GM21786 (cell line): Measurements from ENCODE around the gene JAM3.
"Not testable (repeated sequence)": the region's sequence is repeated elsewhere in the genome, so short reads cannot be mapped to it uniquely, and the experiment has no call there.

ENCODE experiments used
- ATAC-seq: cut with Tn5 transposase; IDR thresholded peaks from one replicate; pipeline ENCODE4 v1.9.1; 2021; ENCODE audit not compliant: unreplicated experiment

The JAM3 gene

DNA sequence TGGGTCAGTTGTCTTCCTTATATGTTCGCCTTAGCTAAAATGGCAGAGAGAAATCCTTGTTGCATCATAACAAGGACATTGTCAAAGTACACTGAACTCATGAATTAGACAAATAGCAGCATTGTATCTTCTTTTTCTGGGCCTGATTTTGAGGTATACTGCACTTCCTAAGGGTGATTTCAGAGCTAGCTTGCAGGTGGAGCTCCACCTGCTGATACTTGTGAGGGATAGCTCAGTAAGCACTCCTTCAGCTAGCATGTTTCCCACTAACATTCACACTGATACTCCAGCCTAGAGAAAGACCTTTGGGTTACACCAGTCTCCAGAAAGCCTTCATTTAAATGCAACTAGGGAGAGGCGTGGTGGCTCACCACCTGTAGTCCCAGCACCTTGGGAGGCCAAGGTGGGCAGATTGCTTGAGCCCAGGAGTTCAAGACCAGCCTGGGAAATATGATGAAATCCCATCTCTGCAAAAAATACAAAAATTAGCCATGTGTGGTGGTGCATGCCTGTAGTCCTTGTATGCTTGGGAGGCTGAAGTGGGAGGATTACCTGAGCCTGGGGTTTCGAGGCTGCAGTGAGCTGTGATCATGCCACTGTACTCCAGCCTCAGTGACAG, 29.8 kb downstream of the JAM3 start:
- no peak for ATAC-seq

DNA sequence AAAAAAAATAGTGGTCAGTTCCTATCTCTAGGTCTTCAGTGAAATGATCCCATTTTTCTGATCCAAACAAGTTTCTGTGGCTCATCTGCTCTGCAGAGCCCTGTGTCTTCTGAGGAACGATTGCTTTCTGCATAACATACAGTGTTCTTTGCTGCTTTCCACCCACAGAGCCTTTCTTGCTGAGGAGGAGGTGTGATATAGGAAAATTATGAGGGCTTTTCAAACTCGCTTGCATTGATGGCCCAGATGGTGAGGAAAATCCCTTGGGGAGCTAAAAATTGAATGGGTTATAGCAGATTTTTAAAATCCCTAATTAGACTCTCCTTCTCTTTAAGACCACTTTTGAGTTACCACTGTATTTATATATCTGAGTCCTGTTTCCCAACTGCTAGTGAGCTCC, 31.3 kb downstream of the JAM3 start:
- ATAC-seq: no peak

DNA sequence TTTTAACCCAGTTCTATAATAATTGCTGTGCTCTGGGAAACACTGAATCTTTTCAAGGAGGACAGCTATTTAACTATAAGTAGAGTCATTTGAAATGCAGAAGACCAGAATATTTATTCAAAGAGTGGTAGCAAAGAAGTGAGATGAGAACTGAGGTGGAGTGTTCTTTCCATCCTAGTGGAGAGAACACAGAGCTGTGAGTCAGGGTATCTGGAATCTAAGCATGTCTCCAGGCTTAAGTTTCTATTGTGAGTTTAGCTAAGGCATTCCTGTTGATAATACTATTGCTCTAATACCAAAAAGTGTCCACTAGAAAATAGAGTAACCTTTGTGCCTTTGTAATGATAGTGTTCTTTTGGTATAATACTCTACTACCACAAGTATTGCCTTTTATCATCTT, 32.4 kb downstream of the JAM3 start:
- no peak for ATAC-seq

DNA sequence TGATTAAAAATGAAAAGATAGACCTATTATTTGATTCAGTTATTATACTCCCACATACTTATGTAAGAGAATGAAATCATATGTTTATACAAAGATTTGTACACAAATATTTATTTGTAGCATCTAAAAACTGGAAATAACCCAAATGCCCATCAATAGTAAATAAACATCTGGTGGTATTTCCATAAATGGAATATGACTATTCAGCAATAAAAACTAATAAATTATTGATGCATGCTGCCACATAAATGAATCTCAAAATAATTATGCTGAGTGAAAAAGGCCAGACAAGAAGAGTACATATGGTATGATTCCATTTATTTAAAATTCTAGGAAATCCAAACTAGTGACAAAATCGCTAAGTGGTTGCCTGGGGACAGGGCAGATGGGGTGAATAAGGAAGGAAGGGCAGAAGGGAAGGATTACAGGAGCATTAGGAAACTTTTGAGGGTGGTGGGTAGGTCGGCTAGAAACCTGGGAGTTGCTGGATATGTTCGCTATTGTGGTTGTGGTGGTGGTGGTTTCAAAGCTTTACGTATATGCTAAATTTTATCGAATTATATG, 41.5 kb downstream of the JAM3 start:
- no peak for ATAC-seq

DNA sequence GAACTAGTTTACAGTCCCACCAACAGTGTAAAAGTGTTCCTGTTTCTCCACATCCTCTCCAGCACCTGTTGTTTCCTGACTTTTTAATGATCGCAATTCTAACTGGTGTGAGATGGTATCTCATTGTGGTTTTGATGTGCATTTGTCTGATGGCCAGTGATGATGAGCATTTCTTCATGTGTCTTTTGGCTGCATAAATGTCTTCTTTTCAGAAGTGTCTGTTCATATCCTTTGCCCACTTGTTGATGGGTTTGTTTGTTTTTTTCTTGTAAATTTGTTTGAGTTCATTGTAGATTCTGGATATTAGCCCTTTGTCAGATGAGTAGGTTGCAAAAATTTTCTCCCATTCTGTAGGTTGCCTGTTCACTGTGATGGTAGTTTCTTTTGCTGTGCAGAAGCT, 44.9 kb downstream of the JAM3 start:
- not testable (repeated sequence) for ATAC-seq

DNA sequence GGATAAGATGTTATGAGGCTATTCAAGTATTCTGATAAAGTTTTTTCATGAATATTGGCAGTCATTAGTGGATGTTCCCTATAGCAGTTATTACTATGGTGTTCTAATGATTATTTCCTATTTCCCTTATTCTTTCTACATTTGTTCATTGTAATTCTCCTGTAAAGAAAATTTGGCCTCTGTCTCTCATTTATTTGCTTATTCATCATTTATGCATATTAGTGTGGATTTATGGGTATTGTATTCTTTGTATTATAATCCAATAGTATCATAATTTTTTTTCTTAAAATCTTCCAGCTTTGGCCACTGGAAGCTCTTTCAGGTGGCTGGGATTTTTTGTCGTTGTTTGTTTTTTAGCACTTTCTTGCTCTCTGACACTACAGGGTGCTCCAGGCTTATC, 47.3 kb downstream of the JAM3 start:
- no peak for ATAC-seq

DNA sequence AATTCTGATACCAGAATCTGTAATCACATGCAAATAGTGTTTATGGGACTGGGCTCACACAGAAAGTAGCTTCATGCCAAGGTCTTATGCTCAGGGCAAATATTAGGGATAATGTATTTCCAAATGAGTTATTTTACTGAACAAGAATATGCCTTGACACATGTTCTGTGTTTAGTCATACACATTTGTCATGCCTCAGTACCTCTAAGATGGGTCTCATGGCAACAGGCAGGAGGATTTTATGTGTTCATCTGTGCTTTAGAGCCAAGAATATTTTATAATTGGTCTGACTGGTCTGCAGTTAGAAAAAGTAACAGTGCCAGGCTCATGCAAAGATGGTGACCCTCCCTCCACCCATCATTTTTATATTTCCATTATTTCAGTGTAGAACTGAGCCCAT, 49.1 kb downstream of the JAM3 start:
- ATAC-seq: no peak

- ATAC-seq: no peak
Observed at GRCh38 chr11:134119094-134119493, 50.2 kb downstream of the JAM3 start.

GRCh38 chr11:134120143-134120850, 51.4 kb downstream of the JAM3 start:
- ATAC-seq: no peak

DNA sequence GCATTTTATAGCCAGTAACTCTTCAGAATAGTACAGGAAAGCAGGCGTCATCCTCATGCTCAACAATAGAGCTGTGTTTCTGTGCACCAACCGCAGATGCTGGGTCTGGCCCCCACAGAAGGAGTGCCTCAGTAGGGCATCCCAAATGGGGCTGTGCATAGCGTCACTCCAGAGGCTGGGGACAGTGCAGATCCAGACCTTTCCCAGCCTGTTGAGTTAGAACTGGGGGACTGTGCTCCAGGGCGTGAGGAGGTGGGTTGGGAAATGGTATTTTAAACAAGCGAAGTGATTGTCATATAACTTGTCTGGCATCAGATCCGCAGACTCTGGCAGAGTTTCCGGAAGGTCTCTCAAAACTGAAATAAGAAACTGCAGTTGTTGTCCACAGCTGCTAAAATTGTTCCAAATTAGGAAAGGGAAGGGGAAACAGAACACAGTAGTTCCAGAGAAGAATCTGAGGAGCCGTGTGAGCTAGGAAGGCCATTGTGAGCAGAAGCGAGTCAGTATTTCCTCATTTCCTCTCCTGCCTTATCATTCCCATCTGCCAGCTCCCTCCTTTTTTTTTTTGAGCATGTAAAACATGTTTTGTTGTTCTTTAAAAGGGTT, 52.2 kb downstream of the JAM3 start:
- ATAC-seq: no peak

- ATAC-seq: no peak
Observed at GRCh38 chr11:134124660-134125451, 56.0 kb downstream of the JAM3 start.

- no peak for ATAC-seq
Observed at GRCh38 chr11:134125507-134125906, 56.6 kb downstream of the JAM3 start.

- no peak for ATAC-seq
Observed at GRCh38 chr11:134126217-134126822, 57.4 kb downstream of the JAM3 start.

DNA sequence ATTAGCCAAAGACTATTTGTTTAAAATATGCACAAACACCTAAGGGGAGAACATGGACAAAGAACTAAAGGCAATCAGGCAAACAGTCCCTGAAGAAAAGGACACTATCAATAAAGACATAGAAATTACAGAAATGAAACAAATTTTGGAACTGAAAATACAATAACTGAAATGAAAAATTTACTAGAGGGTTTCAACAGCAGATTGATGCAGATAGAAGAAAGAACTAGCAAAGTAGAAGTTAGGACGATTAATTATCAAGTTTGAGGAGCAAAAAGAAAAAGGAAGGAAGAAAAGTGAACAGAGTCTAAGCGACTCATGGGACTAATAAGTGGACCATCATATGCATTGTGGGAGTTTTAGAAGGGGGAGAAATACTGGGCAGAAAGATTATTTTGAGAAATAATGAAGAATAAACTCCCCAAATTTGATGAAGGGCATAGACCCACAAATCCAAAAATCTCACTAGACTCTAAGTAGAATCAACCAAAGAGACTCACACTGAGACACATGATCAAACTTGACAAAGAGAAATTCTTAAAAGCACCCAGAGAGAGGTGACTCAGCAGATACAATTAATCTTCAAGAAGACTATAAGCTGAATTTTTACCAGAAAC, 62.9 kb downstream of the JAM3 start:
- ATAC-seq: no peak

- ATAC-seq: no peak
Observed at GRCh38 chr11:134132808-134133207, 63.9 kb downstream of the JAM3 start.

DNA sequence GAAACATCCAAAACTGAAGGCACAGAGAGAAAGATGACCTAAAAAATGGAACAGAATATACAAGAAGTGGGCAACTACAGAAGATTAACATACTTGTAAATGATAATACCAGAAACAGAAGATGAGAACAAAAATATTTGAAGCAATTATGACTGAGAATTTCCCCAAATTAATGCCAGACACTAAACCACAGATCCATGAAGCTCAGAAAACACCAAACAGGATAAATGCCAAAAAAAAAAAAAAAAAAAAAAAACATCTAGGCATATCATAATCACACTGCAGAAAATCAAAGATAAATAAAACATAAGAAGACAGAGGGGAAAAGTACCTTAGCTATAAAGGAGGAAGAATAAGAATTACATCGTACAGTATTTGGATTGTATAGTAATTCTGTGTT, 65.3 kb downstream of the JAM3 start:
- ATAC-seq: no peak

DNA sequence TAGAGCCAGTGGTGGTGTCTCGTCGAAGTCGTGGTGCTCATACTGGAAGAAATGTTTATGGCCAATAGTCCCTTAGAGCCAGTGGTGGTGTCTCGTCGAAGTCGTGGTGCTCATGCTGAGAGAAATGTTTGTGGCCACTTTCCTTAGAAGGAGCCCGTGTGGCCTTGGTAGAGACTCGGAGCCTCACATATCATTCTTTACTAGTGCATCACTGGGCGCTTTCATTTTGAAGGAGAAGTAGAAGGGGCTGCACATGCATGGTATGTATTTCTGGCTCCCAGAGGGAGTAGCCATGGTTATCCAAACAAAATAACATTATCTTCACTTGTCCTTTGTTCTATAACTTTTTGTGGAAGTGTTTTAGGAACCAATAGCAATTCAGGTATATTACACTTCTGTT, 69.5 kb downstream of the JAM3 start:
- no peak for ATAC-seq

DNA sequence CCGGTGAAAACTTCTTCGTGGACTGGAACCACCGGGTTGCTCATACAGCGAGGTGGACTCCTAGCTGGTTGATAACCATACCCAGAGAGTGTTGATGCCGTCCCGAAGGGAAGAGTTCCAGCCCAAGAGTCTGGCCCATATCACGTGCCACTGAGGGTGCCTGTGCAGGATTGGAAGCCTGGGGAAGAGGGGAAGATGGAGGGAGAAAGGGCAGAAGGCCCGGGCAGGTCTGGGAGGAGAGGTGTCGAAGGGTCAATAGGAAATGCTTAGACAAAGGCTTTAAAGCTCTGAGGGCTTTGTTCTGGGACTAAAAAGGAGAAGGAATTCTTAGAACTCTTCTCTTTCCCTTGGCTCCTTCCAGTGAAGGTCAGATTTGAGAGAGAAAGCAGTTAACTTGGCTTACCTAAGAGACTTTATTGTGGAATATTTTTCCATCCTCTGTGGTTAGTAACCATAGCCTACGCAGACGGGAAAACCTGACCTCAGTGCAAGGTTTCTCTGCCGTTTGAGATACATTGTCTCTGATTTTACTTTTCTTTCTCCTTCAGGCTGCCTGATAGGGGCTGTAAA, 70.5 kb downstream of the JAM3 start:
- ATAC-seq: no peak

DNA sequence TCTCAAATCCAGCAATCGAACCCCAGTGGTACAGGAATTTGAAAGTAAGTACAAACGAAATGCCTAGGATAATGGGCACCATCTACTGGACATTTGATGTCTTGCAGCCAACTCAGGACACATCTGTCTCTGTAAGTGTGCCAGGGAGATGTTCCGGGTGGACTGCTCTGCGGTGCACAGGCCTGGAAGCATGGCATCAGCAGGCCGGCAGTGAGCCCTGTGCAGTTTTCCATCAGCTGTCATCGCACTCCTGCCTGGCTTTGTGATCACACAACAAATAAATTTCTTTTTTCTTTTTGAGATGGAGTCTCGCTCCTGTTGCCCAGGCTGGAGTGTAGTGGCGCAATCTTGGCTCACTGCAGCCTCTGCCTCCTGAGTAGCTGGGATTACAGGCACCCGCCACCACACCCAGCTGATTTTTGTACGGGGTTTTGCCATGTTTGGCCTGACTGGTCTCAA, 71.0 kb downstream of the JAM3 start:
- ATAC-seq: peak; percentile 65

DNA sequence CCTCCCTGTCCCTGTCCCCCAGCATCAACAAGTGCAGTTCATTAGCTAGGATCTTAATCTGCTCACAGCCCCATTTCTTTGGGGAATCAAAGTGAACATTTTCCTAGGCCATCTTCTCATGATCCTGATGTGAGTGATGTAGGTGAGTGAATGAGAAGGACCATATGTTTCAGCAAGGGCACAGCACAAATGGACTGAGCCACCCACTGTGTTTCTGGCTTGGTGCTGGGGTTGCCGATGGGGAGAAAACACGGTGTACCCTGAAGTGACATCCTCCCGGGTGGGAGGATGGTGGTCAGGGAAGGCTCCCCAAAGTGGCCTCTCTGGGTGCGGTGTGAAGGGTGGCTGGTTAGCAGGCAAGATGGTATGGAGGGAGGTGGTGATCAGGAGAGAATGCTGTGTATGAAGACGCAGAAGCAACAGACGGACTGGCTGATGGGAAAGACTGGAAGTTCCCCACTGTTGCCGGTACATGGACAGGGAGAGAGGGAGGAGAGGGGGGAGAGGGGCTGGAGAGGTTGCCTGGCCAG, 72.2 kb downstream of the JAM3 start:
- no peak for ATAC-seq
